AG08395 (cell line): ENCODE data around the gene SERGEF.

ENCODE experiments used
- DNase-seq: peaks from one replicate; pipeline ENCODE4 v3.0.0; 2012; ENCODE audit warnings: mixed read lengths, low spot score

The SERGEF gene

GRCh38 chr11:17770048-17770652, 242.7 kb downstream of the SERGEF start:
- no peak for DNase-seq

DNA sequence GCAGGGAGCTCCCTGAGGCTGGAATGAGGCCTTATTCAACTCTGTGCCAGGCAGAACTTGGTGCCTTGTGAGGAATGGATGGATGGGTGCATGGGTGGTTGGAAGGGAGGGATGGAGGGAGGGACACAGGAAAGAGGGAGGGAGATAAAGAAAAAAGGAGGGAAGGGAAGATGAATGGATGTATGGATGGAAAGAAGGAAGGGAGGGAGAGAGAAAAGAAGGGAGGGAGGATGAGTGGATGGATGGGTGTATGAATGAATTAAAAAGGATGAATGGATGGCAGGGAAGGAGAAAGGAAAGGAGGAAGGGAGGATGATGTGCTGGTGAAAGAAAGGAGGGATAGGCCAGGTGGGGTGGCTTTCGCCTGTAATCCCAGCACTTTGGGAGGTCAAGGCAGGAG, 243.6 kb downstream of the SERGEF start:
- DNase-seq, result no peak

DNA sequence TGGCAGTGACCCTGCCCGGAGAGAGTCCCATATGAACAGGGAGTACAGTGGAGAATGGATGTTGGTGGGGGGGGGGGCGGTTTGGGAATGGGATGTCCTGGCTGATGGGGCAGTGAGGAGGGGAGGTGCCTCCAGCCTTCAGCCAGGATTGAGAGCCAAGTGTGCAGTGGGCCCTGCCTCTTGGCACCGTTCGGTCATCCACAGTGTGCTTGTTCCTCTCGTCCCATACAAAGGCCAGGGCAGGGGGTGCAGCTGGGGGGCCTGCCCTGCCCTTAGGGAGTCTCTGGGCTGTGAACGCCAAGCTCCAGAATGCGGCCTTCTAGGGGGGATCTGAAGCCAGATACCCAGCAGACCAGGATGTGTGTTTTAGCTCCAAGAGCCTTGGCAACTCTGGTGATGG, 244.3 kb downstream of the SERGEF start:
- no peak for DNase-seq

DNA sequence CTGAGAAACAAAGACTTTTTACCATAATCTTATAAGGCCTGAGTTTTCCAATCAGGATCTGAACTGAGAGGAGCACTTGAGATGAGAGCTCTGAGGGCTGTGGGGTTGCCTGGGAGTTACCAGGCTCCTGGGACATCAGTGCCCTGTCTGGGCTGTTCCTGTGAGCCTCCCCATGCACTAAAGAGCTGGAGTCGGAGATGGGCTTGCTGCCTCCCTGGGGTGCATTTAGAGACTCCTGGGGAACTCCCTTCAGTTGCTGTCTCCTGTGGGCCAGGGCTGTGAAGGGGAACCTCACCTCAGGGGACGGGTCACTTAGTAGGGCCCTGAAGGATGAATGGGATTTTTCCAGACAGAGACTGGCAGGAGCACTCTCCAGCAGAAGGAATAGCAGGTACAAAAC, 244.9 kb downstream of the SERGEF start:
- no peak for DNase-seq

DNA sequence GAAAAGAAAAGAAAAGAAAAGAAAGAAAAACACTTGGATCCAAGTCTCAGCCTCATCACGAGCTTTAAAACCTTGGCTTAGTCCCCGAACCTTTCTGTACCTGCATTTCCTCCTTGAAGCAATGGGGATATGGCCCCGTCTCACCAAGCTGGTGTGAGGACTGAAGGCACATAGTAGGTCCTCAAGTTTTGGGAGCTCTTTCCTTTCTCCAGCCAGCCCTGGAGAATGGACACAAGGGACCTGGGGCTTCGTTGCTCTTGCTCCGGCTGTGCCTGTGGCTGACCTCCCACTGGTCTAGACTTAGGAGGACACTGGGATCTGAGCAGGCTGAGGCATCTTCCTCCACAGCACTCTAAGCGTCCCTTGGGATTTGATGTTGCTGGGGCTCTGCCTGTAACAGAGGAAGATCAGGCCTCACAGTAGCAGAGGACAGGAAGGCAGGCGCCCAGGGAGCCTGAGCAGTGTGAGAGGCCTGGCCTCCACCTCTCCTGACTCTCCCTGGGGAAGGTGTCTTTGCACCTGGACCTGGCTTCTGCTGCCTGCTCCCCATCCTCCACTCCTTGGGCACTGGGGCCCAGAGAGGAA, 245.5 kb downstream of the SERGEF start:
- no peak for DNase-seq

DNA sequence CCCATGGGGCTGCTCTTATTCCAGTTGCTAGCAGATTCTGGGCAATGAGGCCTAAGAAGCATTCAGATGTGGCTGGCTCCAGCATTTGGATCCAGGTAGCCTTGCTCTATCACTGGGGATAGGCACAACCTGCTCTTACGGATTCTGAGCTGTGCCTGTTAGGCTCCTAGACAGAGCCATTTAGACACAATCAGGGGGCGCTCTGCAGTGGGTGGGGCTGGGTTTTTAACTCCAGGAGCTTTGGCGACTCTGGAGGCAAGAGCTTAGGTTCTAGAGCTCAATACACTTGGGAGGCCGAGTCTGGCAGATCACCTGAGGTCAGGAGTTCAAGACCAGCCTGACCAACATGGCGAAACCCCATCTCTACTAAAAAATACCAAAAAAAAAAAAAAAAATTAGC, 246.3 kb downstream of the SERGEF start:
- DNase-seq, result no peak

DNA sequence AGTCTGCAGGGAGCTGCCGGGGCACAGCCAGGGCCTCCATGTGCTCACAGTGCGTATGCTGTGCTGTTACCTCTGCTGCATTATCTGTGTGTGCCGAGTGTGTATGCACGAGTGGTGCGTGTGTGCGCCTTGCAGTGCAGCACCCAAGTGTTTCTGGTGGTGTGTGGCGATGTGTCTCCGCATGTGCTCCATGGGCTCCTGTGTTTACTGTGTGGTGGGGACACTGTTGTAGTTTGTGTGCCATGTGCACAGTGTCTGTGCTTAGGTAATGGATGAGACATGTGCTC, 246.8 kb downstream of the SERGEF start:
- DNase-seq, result no peak

GRCh38 chr11:17765356-17766072, 247.3 kb downstream of the SERGEF start:
- DNase-seq, result no peak

GRCh38 chr11:17764446-17765218, 248.2 kb downstream of the SERGEF start:
- no peak for DNase-seq

- no peak for DNase-seq
Observed at GRCh38 chr11:17763703-17764102, 249.1 kb downstream of the SERGEF start.

DNA sequence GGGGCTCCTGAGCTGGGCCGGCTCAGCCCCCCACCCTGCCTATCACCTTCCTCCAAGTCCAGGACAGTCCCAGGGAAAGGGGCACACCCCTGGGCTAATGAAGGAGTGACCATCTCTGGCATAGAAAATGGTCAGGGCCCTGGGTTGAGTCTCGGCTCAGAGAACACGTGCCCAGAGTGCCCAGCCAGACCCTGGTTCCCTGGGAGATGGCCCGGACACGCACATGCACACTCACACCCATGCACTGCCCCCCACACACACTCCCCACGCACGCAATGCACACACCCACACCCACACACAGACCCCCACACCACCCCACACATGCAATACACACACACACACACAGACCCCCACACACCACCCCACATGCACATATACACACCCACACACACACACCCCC, 249.6 kb downstream of the SERGEF start:
- no peak for DNase-seq

DNA sequence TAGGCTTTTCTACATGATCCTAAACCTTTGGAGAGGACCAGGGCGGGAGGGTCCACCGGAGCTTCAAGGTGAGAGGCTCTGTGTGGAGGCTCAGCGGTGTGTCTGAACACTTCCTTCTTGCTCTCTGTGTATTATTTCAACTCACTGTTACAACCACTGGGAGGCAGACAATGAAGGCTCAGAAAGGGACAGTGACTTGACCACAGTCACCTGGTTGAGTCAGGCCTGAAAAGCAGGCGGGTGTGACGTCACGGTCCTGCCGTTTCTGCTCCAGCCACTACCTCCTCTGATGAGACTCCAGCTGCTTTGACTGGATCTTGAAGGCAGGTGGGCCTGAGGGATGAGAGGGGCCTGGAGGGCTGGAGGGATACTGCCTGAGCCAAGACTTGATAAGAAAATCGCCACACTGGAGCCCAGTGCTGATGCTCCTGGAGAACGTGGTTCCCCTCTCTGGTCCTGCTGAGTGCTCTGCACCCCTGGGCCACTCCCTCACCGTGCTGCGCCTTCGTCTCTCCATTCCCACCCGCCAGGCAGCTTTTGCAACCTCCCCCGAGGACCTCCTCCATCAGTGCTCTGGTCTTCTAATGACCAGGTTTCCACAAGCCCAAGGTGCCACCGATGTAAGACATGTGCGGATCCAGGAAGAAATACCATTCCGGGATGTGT, 250.4 kb downstream of the SERGEF start:
- no peak for DNase-seq

GRCh38 chr11:17760102-17761029, 252.5 kb downstream of the SERGEF start:
- peak; percentile 75 for DNase-seq

- DNase-seq, result no peak
Observed at GRCh38 chr11:17755891-17756290, 257.0 kb downstream of the SERGEF start.

GRCh38 chr11:17753641-17754040, 259.2 kb downstream of the SERGEF start:
- no peak for DNase-seq

GRCh38 chr11:17753153-17753552, 259.7 kb downstream of the SERGEF start:
- no peak for DNase-seq

GRCh38 chr11:17752144-17752543, 260.7 kb downstream of the SERGEF start:
- DNase-seq, result no peak

GRCh38 chr11:17751558-17751957, 261.3 kb downstream of the SERGEF start:
- no peak for DNase-seq

- no peak for DNase-seq
Observed at GRCh38 chr11:17750801-17751165, 262.1 kb downstream of the SERGEF start.

DNA sequence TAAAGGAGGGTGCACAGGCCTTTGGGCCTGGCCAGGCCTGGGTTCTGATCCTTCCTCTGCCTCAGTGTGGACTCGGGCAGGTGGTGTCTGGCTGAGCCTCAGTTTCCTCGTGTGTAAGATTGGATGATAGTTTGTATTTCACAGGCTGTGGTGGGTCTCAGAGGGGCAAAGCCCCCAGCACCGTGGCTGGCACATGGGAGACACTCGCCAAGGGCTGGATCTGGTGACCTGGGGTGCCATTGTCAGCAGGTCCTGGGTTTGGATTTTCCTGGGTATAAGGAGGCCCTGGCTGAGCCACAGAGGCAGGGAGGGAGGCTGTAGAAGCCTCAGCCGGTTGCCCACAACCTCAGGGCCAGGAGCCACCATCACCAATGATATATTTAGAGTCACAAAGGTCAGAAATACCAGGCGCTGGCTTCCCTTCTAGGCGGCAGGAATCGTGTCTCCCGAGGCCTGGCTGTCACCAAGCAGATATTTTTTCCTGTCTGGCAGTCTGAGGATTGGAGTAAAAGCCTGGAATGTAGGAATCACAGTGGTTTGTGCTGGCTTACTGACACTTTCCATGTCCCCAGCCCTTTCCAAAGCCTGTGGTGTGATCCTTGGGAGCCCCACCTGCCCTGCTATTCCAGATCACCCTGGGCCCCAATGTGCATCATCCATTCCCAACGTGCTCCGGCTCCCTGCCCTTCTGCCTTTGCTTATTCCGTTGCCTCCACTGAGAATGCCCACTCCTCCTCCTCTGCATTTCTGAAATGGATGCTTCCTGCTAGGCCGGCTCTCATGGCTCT, 262.6 kb downstream of the SERGEF start:
- no peak for DNase-seq
